H1 (cell line): ENCODE results near the gene MAP7D1. TPM values are rescaled to one million over a fixed set of nuclear protein-coding genes. Genes with fewer than 3 reads are reported as not detected.

Experiments
- CTCF ChIA-PET: fragments of 300-600 bp; sonication (Branson Sonifier 250); formaldehyde crosslinking; loops from one replicate; lab custom pipeline; 2021; ENCODE audit not compliant: partially characterized antibody; lab: Charles Lee
- POLR2A ChIA-PET: fragments of 300-600 bp; sonication (Branson Sonifier 250); formaldehyde crosslinking; loops from one replicate; lab custom pipeline; 2021; ENCODE audit warnings: inconsistent platforms; ENCODE audit not compliant: partially characterized antibody; lab: Charles Lee
- DNase-seq, 2 experiments: peaks; one replicate each; pipeline versions ENCODE4 v3.0.0 to v3.0.0-alpha.2; 2010 to 2022; ENCODE audit warnings: low spot score in 2 of 2, low read depth in 1 of 2, mixed read lengths in 1 of 2
- FAIRE-seq: peaks from 2 replicates; lab custom pipeline; 2011; peaks lifted over from hg19 to GRCh38; lab: Jason Lieb, UNC
- H2AFZ ChIP-seq: 2 replicates; pipeline ENCODE4 v1.8.1; 2012; ENCODE audit warnings: low read length, inconsistent platforms
- H2AK5ac ChIP-seq: 2 replicates; pipeline ENCODE4 v1.6.1; 2013; ENCODE audit warnings: low read depth, low read length
- H2BK120ac ChIP-seq: replicated peaks from 2 replicates; pipeline ENCODE3; 2013; ENCODE audit warnings: low read depth, low read length, inconsistent platforms
- H2BK12ac ChIP-seq: 2 replicates; pipeline ENCODE4 v1.6.1; 2013; ENCODE audit warnings: low read depth, low read length
- H2BK15ac ChIP-seq: 2 replicates; pipeline ENCODE4 v1.6.1; 2013; ENCODE audit warnings: low read length
- H2BK20ac ChIP-seq: 2 replicates; pipeline ENCODE4 v1.6.1; 2013; ENCODE audit warnings: low read length
- H2BK5ac ChIP-seq: 2 replicates; pipeline ENCODE4 v1.6.1; 2013; ENCODE audit warnings: low read depth, low read length
- H3K14ac ChIP-seq: 2 replicates; pipeline ENCODE4 v1.6.1; 2013; ENCODE audit warnings: inconsistent platforms; ENCODE audit not compliant: insufficient read length
- H3K18ac ChIP-seq: 2 replicates; pipeline ENCODE4 v1.6.1; 2013; ENCODE audit warnings: low read length; ENCODE audit errors: extremely low read depth
- H3K23ac ChIP-seq: 2 replicates; pipeline ENCODE4 v1.6.1; 2013; ENCODE audit warnings: inconsistent platforms; ENCODE audit not compliant: insufficient read length
- H3K23me2 ChIP-seq: 2 replicates; pipeline ENCODE4 v1.6.1; 2013; ENCODE audit warnings: low read depth, low read length
- H3K27ac ChIP-seq: 2 replicates; pipeline ENCODE4 v1.6.1; 2011; ENCODE audit warnings: low read depth, low read length, inconsistent platforms
- H3K27me3 ChIP-seq, 4 experiments: replicated peaks in 1 of 4; 1 replicate in 1 of 4; 2 replicates in 3 of 4; pipeline versions ENCODE4 v1.6.1 to v1.8.1; 2011 to 2013; ENCODE audit warnings: low read length in 3 of 4, mild to moderate bottlenecking in 3 of 4, inconsistent platforms in 2 of 4, mixed read lengths in 2 of 4, moderate library complexity in 1 of 4; ENCODE audit not compliant: control insufficient read depth in 3 of 4, insufficient read depth in 3 of 4; ENCODE audit errors: extremely low read depth in 1 of 4
- H3K36me3 ChIP-seq, 4 experiments: 2 replicates each; pipeline versions ENCODE4 v1.6.1 to v1.8.1; 2011 to 2013; ENCODE audit warnings: mild to moderate bottlenecking in 4 of 4, low read length in 3 of 4, moderate library complexity in 2 of 4, control low read depth in 1 of 4, inconsistent platforms in 1 of 4; ENCODE audit not compliant: insufficient read depth in 4 of 4, control insufficient read depth in 2 of 4
- H3K4ac ChIP-seq: replicated peaks from 2 replicates; pipeline ENCODE3; 2013; ENCODE audit warnings: low read length, low read depth, mixed read lengths, inconsistent platforms; ENCODE audit not compliant: insufficient read length
- H3K4me1 ChIP-seq, 4 experiments: replicated peaks in 1 of 4; 1 replicate in 1 of 4; 2 replicates in 3 of 4; pipeline versions ENCODE4 v1.6.1 to v1.8.1; 2011 to 2013; ENCODE audit warnings: low read length in 3 of 4, inconsistent platforms in 2 of 4, mixed read lengths in 1 of 4; ENCODE audit not compliant: insufficient read depth in 4 of 4, control insufficient read depth in 3 of 4
- H3K4me2 ChIP-seq, 2 experiments: 2 replicates each; pipeline versions ENCODE4 v1.6.1 to v1.8.1; 2011 to 2013; ENCODE audit warnings: low read depth in 2 of 2, low read length in 2 of 2, control low read depth in 1 of 2, inconsistent platforms in 1 of 2, mild to moderate bottlenecking in 1 of 2; ENCODE audit not compliant: insufficient read depth in 1 of 2
- H3K4me3 ChIP-seq, 4 experiments: fragments of 200-600, 300-600 bp in 1 of 4; sonication (generic), shearing (Covaris generic), sonication (Bioruptor Twin) in 1 of 4; 2 replicates each; pipeline versions ENCODE4 v1.5.1 to v1.8.1; 2011 to 2016; ENCODE audit warnings: low read length in 4 of 4, low read depth in 3 of 4, control low read depth in 2 of 4, inconsistent platforms in 2 of 4, mild to moderate bottlenecking in 2 of 4, mixed read lengths in 1 of 4, moderate library complexity in 1 of 4; ENCODE audit not compliant: insufficient read depth in 2 of 4; ENCODE audit errors: extremely low read depth in 1 of 4
- H3K56ac ChIP-seq: replicated peaks from 2 replicates; pipeline ENCODE3; 2013; ENCODE audit warnings: low read depth, mild to moderate bottlenecking, mixed read lengths, low read length, inconsistent platforms; ENCODE audit not compliant: insufficient read length
- H3K79me1 ChIP-seq: 2 replicates; pipeline ENCODE4 v1.6.1; 2013; ENCODE audit warnings: low read depth, low read length, control low read depth
- H3K79me2 ChIP-seq, 2 experiments: 2 replicates each; pipeline versions ENCODE4 v1.6.1 to v1.8.1; 2012 to 2013; ENCODE audit warnings: low read length in 2 of 2, mild to moderate bottlenecking in 2 of 2, inconsistent platforms in 1 of 2; ENCODE audit not compliant: insufficient read depth in 2 of 2, control insufficient read depth in 1 of 2
- H3K9ac ChIP-seq, 4 experiments: replicated peaks in 1 of 4; 1 replicate in 1 of 4; 2 replicates in 3 of 4; pipeline versions ENCODE4 v1.6.1 to v1.8.1; 2011 to 2013; ENCODE audit warnings: low read depth in 3 of 4, low read length in 3 of 4, control low read depth in 2 of 4, mild to moderate bottlenecking in 2 of 4, moderate library complexity in 2 of 4, inconsistent platforms in 1 of 4; ENCODE audit errors: extremely low read depth in 1 of 4
- H3K9me3 ChIP-seq, 2 experiments: 2 replicates each; pipeline versions ENCODE4 v1.6.1 to v1.8.1; 2012 to 2013; ENCODE audit warnings: mild to moderate bottlenecking in 2 of 2, moderate library complexity in 2 of 2, control low read depth in 1 of 2, inconsistent platforms in 1 of 2, low read depth in 1 of 2, low read length in 1 of 2, mixed read lengths in 1 of 2; ENCODE audit not compliant: insufficient read depth in 2 of 2
- H4K20me1 ChIP-seq, 2 experiments: replicated peaks in 1 of 2; 2 replicates each; pipeline versions ENCODE3 to v1.8.1; 2011 to 2013; ENCODE audit warnings: inconsistent platforms in 2 of 2, low read length in 2 of 2, mild to moderate bottlenecking in 1 of 2; ENCODE audit not compliant: insufficient read depth in 2 of 2, control insufficient read depth in 1 of 2
- H4K5ac ChIP-seq: 2 replicates; pipeline ENCODE4 v1.6.1; 2013; ENCODE audit warnings: low read length, low read depth, mixed read lengths, inconsistent platforms; ENCODE audit not compliant: insufficient read length
- H4K8ac ChIP-seq: 2 replicates; pipeline ENCODE4 v1.8.0; 2013; ENCODE audit warnings: mild to moderate bottlenecking, moderate library complexity, low read length, inconsistent platforms; ENCODE audit not compliant: insufficient read depth; ENCODE audit errors: extremely low read depth
- H4K91ac ChIP-seq: replicated peaks from 2 replicates; pipeline ENCODE3; 2013; ENCODE audit warnings: low read length, mixed read lengths, inconsistent platforms; ENCODE audit not compliant: insufficient read length
- CBX5 ChIP-seq: fragments of 300-800, 300-1000 bp; sonication (generic); IDR thresholded peaks from 2 replicates; pipeline ENCODE4 v1.7.1; 2016; ENCODE audit warnings: antibody characterized with exemption, low read length, low read depth
- CBX8 ChIP-seq: fragments of 300-800, 300-1000 bp; sonication (generic); IDR thresholded peaks from 2 replicates; pipeline ENCODE4 v1.7.1; 2016; ENCODE audit warnings: low read depth, low read length, borderline replicate concordance
- JUN ChIP-seq: IDR thresholded peaks from 2 replicates; pipeline ENCODE4 v1.6.1; 2011; ENCODE audit warnings: low read depth, mild to moderate bottlenecking, improper control_type of control experiment, low read length
- MAX ChIP-seq: IDR thresholded peaks from 2 replicates; pipeline ENCODE4 v1.6.1; 2012; ENCODE audit warnings: inconsistent platforms
- POLR2AphosphoS5 ChIP-seq: IDR thresholded peaks from 2 replicates; pipeline ENCODE4 v1.6.1; 2011; ENCODE audit warnings: low read depth, low read length
- POU5F1 ChIP-seq: IDR thresholded peaks from 2 replicates; pipeline ENCODE4 v1.6.1; 2011; ENCODE audit warnings: low read depth, mild to moderate bottlenecking, low read length, moderate library complexity
- RFX5 ChIP-seq: IDR thresholded peaks from 2 replicates; pipeline ENCODE4 v1.6.1; 2011; ENCODE audit warnings: low read depth, low read length, improper control_type of control experiment, borderline replicate concordance
- RNF2 ChIP-seq: fragments of 200-900, 300-1000 bp; sonication (generic); IDR thresholded peaks from 2 replicates; pipeline ENCODE4 v1.7.1; 2016; ENCODE audit warnings: borderline replicate concordance, low read depth, mild to moderate bottlenecking, antibody characterized with exemption, low read length; ENCODE audit not compliant: poor library complexity, severe bottlenecking; ENCODE audit errors: missing control alignments
- SAP30 ChIP-seq: fragments of 300-600 bp; sonication (generic); IDR thresholded peaks from 2 replicates; pipeline ENCODE4 v1.7.1; 2012; ENCODE audit warnings: low read length, moderate library complexity, mild to moderate bottlenecking, inconsistent platforms; ENCODE audit not compliant: insufficient read depth, insufficient replicate concordance
- SIX5 ChIP-seq: IDR thresholded peaks from 2 replicates; pipeline ENCODE4 v1.6.1; 2011; ENCODE audit warnings: mild to moderate bottlenecking, low read depth, low read length
- SRF ChIP-seq: IDR thresholded peaks from 2 replicates; pipeline ENCODE4 v1.6.1; 2011; ENCODE audit warnings: mild to moderate bottlenecking, low read depth, low read length, moderate library complexity
- SUZ12 ChIP-seq: fragments of 200-600 bp; sonication (generic); IDR thresholded peaks from 2 replicates; pipeline ENCODE4 v1.6.1; 2012; ENCODE audit warnings: mild to moderate bottlenecking, inconsistent platforms, low read length, moderate library complexity, mixed read lengths
- WGBS, 2 experiments: shearing (Covaris generic) in 1 of 2; methylation state at CpG; one replicate each; pipeline versions ENCODE4 v1.1.6 to v1.1.7; 2013 to 2015; ENCODE audit warnings: low lambda C conversion rate in 2 of 2, mixed read lengths in 2 of 2, inconsistent platforms in 1 of 2, low coverage in 1 of 2, missing lambda C conversion rate in 1 of 2; ENCODE audit not compliant: insufficient replicate concordance in 2 of 2, insufficient coverage in 1 of 2, insufficient read length in 1 of 2; ENCODE audit errors: extremely low coverage in 1 of 2, missing lambda C conversion rate in 1 of 2; 5-methylcytosine and 5-hydroxymethylcytosine counted together
- polyA plus RNA-seq, 7 experiments: library from polyadenylated mRNA; depleted of rRNA in 3 of 7; stranded (reverse) in 5 of 7; unstranded in 2 of 7; fragments of >200 nt in 5 of 7; fragments of 200-250 nt in 2 of 7; gene quantifications; 1 replicate in 5 of 7; 2 replicates in 1 of 7; 4 replicates in 1 of 7; pipeline versions ENCODE4 v1.2.1 to v1.2.3, GENCODE V29; 2011 to 2013; ENCODE audit warnings: missing spikeins in 2 of 7, mixed read lengths in 2 of 7
- total RNA-seq: library from RNA; stranded (reverse); fragmentation: NEBNext Ultra II Directional; extraction: Animal tissue kit (Norgen Biotek cat#: 25700); gene quantifications from 2 replicates; pipeline ENCODE4 v1.2.1, GENCODE V29; 2021

MAP7D1 gene
- total and polyA plus RNA-seq, 2 of the 8 experiments (the other 6 are each of a cell fraction or from before 2014, with no cell fraction given), result 18.2 to 52.4 TPM

GRCh38 chr1:36172017-36172747, 16.2 kb downstream of the MAP7D1 start:
- ChIA-PET CTCF (interaction anchor here (0.8 to 17.6 kb wide), 5 partner anchors 11 to 75 kb away, joined by 3 to 233 read pairs (median 82); partner anchors contain the start of genes MAP7D1 and TRAPPC3), POLR2A (interaction anchor here (1.2 to 2.0 kb wide), 3 partner anchors 13 to 17 kb away, joined by 4 to 5 read pairs (median 5); partner anchors contain the start of gene MAP7D1)
- H2BK120ac ChIP-seq, result no peak overlapping the region
- no peak overlapping the region for H4K8ac ChIP-seq
- FAIRE-seq, result no peak
- no peak overlapping the region for H2BK5ac ChIP-seq
- no peak overlapping the region for H2AK5ac ChIP-seq
- H3K23ac ChIP-seq, result no peak overlapping the region
- no peak overlapping the region for H3K4me3 ChIP-seq
- no peak overlapping the region for H3K4me2 ChIP-seq
- no peak overlapping the region for H3K27ac ChIP-seq
- H3K27me3 ChIP-seq, result no peaks in the 10 kb centered on the region
- H3K9me3 ChIP-seq, result no peaks in the 10 kb centered on the region
- no peak overlapping the region for H2BK12ac ChIP-seq
- no peak overlapping the region for H3K18ac ChIP-seq
- H3K9ac ChIP-seq, result no peak overlapping the region
- no peaks in the 10 kb centered on the region for H3K79me2 ChIP-seq
- no peak overlapping the region for H2BK20ac ChIP-seq
- H3K14ac ChIP-seq, result no peak overlapping the region
- no peak overlapping the region for H4K91ac ChIP-seq
- peaks cover 3% of the 10 kb centered on the region; the same call in 1 of the 2 replicates for H3K23me2 ChIP-seq
- H3K4ac ChIP-seq, result no peak overlapping the region
- peaks cover 0 to 19% (median 17%) of the 10 kb centered on the region in 4 experiments; a peak in 6 of 7 replicates for H3K4me1 ChIP-seq
- H2AFZ ChIP-seq, result no peak overlapping the region
- H4K5ac ChIP-seq, result no peak overlapping the region
- H3K36me3 ChIP-seq, result peaks cover 11 to 26% (median 18%) of the 10 kb centered on the region in 4 experiments; a peak in 6 of 8 replicates
- H4K20me1 ChIP-seq, result peaks cover 14 to 38% of the 10 kb centered on the region in 2 experiments
- 0 out of 2 replicates have a peak, but pooled peaks cover 4% of the 10 kb centered on the region for H3K79me1 ChIP-seq
- DNase-seq, result no peak
- no peak overlapping the region for H3K56ac ChIP-seq
- H2BK15ac ChIP-seq, result no peak overlapping the region
- WGBS, 2 experiments, result 94% methylated on average over 21 of the region's 21 CpGs; no CpG with 5 or more reads in 1 of the 2 experiments
- TF ChIP-seq RNF2, result no peak
- TF ChIP-seq POU5F1, result no peak
- no peak for TF ChIP-seq SAP30
- no peak for TF ChIP-seq SUZ12
- TF ChIP-seq POLR2AphosphoS5, result no peak
- no peak for TF ChIP-seq MAX
- TF ChIP-seq CBX8, result no peak
- TF ChIP-seq RFX5, result no peak
- no peak for TF ChIP-seq JUN
- TF ChIP-seq CBX5, result no peak
- TF ChIP-seq SRF, result no peak
- TF ChIP-seq SIX5, result no peak
